SU-DHL-6 (cell line): ENCODE measurements around the gene SLC44A3.

Experiments
- CTCF ChIP-seq: fragments of 200-600 bp; sonication (generic); IDR thresholded peaks from one replicate; pipeline ENCODE4 v1.5.1; 2017; ENCODE audit warnings: antibody characterized with exemption, mild to moderate bottlenecking, low read length, moderate library complexity; ENCODE audit not compliant: insufficient read depth, poor library complexity, severe bottlenecking
- EZH2phosphoT487 ChIP-seq: fragments of 200-600 bp; sonication (generic), shearing (Covaris generic); conservative IDR thresholded peaks from 2 replicates; pipeline ENCODE4 v1.6.1; 2018; ENCODE audit warnings: mild to moderate bottlenecking, antibody characterized with exemption, low read length, moderate library complexity, mixed read lengths

DNA sequence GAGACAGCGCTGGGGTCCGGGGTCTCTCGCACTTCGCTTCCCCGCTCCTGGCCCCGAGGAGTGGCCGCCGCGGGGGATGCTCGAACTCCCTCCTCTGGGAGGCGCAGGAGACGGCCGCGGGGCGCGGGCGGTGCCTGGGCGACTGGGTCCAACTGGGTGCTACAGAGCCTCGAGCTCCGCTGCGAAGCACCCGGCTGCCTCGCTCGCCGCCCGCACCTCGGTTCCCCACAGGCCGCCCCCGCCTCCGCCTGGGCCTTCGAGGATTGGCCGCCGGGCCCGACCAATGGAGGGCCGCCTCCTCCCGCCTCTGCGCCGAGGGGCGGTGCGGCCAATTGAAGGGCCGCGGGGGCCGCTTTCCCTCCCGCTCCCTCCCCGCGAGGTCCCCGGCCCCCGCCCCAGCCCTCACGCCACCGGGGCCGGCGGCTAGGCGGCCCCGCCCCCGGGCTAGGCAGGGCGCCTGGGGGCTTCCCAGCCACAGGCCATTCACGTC is 106.8 kb downstream of the SLC44A3 start, which contains the start of gene CNN3:
- no peak for TF ChIP-seq CTCF
- no peak for TF ChIP-seq EZH2phosphoT487
